Endothelial cell of umbilical vein (primary cell): ENCODE data around the gene MRGPRG. TPM values are rescaled to one million over a fixed set of nuclear protein-coding genes. Genes with fewer than 3 reads are reported as not detected.

Experiments
- BruUV-seq: library from RNA; stranded (reverse); fragments of 400-500 nt; replicated peaks from 2 replicates; lab custom pipeline; 2021; lab: Mats Ljungman, UMichigan
- CTCF ChIA-PET: fragments of 300-600, 350-600 bp; sonication (Branson Sonifier 250); formaldehyde crosslinking; loops from one replicate; lab custom pipeline; 2021; ENCODE audit warnings: antibody characterized with exemption, inconsistent platforms; lab: Charles Lee
- POLR2A ChIA-PET: fragments of 300-600, 350-600 bp; sonication (Branson Sonifier 250); formaldehyde crosslinking; loops from one replicate; lab custom pipeline; 2021; ENCODE audit warnings: antibody characterized with exemption, inconsistent platforms; lab: Charles Lee
- DNase-seq: peaks from one replicate; pipeline ENCODE4 v3.0.0-alpha.2; 2011; ENCODE audit warnings: low read depth, low spot score
- FAIRE-seq: peaks from 2 replicates; lab custom pipeline; 2011; peaks lifted over from hg19 to GRCh38; lab: Jason Lieb, UNC
- H2AFZ ChIP-seq: 2 replicates; pipeline ENCODE4 v1.6.0; 2012; ENCODE audit warnings: low read depth, low read length, control low read depth, inconsistent platforms
- H3K27ac ChIP-seq: 2 replicates; pipeline ENCODE4 v1.5.1; 2011; ENCODE audit warnings: low read depth, mild to moderate bottlenecking, control low read depth, low read length, moderate library complexity; ENCODE audit not compliant: insufficient read depth
- H3K27me3 ChIP-seq, 2 experiments: 2 replicates each; pipeline versions ENCODE4 v1.6.0 to v1.6.1; 2011; ENCODE audit warnings: low read length in 2 of 2, mixed read lengths in 1 of 2; ENCODE audit not compliant: control insufficient read depth in 2 of 2, insufficient read depth in 2 of 2
- H3K36me3 ChIP-seq, 2 experiments: 2 replicates in 1 of 2; 3 replicates in 1 of 2; pipeline ENCODE4 v1.5.1; 2011; ENCODE audit warnings: low read length in 2 of 2, mild to moderate bottlenecking in 1 of 2, moderate library complexity in 1 of 2; ENCODE audit not compliant: control insufficient read depth in 2 of 2, insufficient read depth in 2 of 2; ENCODE audit errors: extremely low read depth in 1 of 2
- H3K4me1 ChIP-seq: 3 replicates; pipeline ENCODE4 v1.5.1; 2011; ENCODE audit warnings: mild to moderate bottlenecking, low read length; ENCODE audit not compliant: control insufficient read depth, insufficient read depth; ENCODE audit errors: extremely low read depth
- H3K4me2 ChIP-seq: 2 replicates; pipeline ENCODE4 v1.6.1; 2011; ENCODE audit warnings: low read length, control low read depth, mixed read lengths; ENCODE audit not compliant: insufficient read depth
- H3K4me3 ChIP-seq, 3 experiments: fragments of 200-600 bp in 1 of 3; sonication (generic), shearing (Covaris generic) in 1 of 3; replicated peaks in 1 of 3; 2 replicates each; pipeline ENCODE4 v1.5.1; 2011 to 2016; ENCODE audit warnings: control low read depth in 3 of 3, low read length in 3 of 3, mild to moderate bottlenecking in 2 of 3, inconsistent platforms in 1 of 3, low read depth in 1 of 3, moderate library complexity in 1 of 3; ENCODE audit not compliant: insufficient read depth in 1 of 3
- H3K79me2 ChIP-seq: 2 replicates; pipeline ENCODE4 v1.6.0; 2012; ENCODE audit warnings: low read length, inconsistent platforms; ENCODE audit not compliant: control insufficient read depth, insufficient read depth
- H3K9ac ChIP-seq: replicated peaks from 2 replicates; pipeline ENCODE3; 2011; ENCODE audit warnings: low read length, control low read depth; ENCODE audit not compliant: insufficient read depth; ENCODE audit errors: extremely low read depth
- H3K9me1 ChIP-seq: replicated peaks from 3 replicates; pipeline ENCODE4 v1.6.0; 2011; ENCODE audit warnings: mild to moderate bottlenecking, low read length; ENCODE audit not compliant: control insufficient read depth, insufficient read depth; ENCODE audit errors: extremely low read depth
- H3K9me3 ChIP-seq: replicated peaks from 2 replicates; pipeline ENCODE4 v1.5.1; 2012; ENCODE audit warnings: low read length, inconsistent platforms; ENCODE audit not compliant: control insufficient read depth, insufficient read depth
- H4K20me1 ChIP-seq: replicated peaks from 2 replicates; pipeline ENCODE3; 2011; ENCODE audit warnings: mild to moderate bottlenecking, low read length; ENCODE audit not compliant: control insufficient read depth, insufficient read depth; ENCODE audit errors: extremely low read depth
- EZH2 ChIP-seq: IDR thresholded peaks from 2 replicates; pipeline ENCODE4 v1.6.1; 2012; ENCODE audit warnings: borderline replicate concordance, low read depth, mild to moderate bottlenecking, moderate library complexity, low read length, inconsistent platforms; ENCODE audit not compliant: severe bottlenecking
- FOS ChIP-seq: IDR thresholded peaks from 2 replicates; pipeline ENCODE4 v1.6.1; 2011; ENCODE audit warnings: mild to moderate bottlenecking, low read length, moderate library complexity, borderline replicate concordance; ENCODE audit not compliant: insufficient read depth
- GATA2 ChIP-seq: IDR thresholded peaks from 2 replicates; pipeline ENCODE4 v1.7.0; 2011; ENCODE audit warnings: low read depth, mild to moderate bottlenecking, moderate library complexity, mixed read lengths, low read length; ENCODE audit not compliant: insufficient read length, insufficient read depth
- JUN ChIP-seq: IDR thresholded peaks from 2 replicates; pipeline ENCODE4 v1.6.1; 2011; ENCODE audit warnings: borderline replicate concordance, low read depth; ENCODE audit not compliant: insufficient read length, insufficient read depth
- MYC ChIP-seq: IDR thresholded peaks from one replicate; pipeline ENCODE4 v1.6.1; 2011; ENCODE audit warnings: mild to moderate bottlenecking, low read depth, low read length
- POLR2A ChIP-seq: IDR thresholded peaks from 2 replicates; pipeline ENCODE4 v1.6.1; 2012; ENCODE audit warnings: low read depth, mild to moderate bottlenecking, control low read depth, low read length
- POLR2AphosphoS5 ChIP-seq: IDR thresholded peaks from 2 replicates; pipeline ENCODE4 v1.6.1; 2012; ENCODE audit warnings: low read depth, mild to moderate bottlenecking, control low read depth, low read length, moderate library complexity; ENCODE audit not compliant: insufficient read depth
- dilution Hi-C: fragments of 300-500 bp; cut with MboI; formaldehyde crosslinking; loops from one replicate; pipeline ENCODE4 v1.15.0; 2019; ENCODE audit warnings: low sequenced_read_pairs; ENCODE audit not compliant: extremely low pct_ligation_motif_present
- intact Hi-C: fragments of 100-400 bp; cut with micrococcal nuclease; formaldehyde crosslinking; loops from one replicate; pipeline ENCODE4 v1.10.0; 2022
- polyA plus RNA-seq, 4 experiments: library from polyadenylated mRNA; depleted of rRNA in 3 of 4; stranded (reverse) in 3 of 4; unstranded in 1 of 4; fragments of >200 nt; gene quantifications; 2 replicates each; pipeline versions ENCODE4 v1.2.1 to v1.2.3, GENCODE V29; 2011 to 2012; ENCODE audit warnings: missing spikeins in 1 of 4
- total RNA-seq: library from RNA; stranded (reverse); gene quantifications from 2 replicates; pipeline ENCODE4 v1.2.3, GENCODE V29; 2021
- TF ChIP-seq, protein P1 (sequence below), 2 donors: IDR thresholded peaks; 1 replicate in 1 of 2; 2 replicates in 1 of 2; pipeline ENCODE4 v1.5.1; 2011; ENCODE audit warnings: low read length in 2 of 2, mild to moderate bottlenecking in 2 of 2, moderate library complexity in 2 of 2, control low read depth in 1 of 2, inconsistent platforms in 1 of 2, low read depth in 1 of 2; ENCODE audit not compliant: insufficient read depth in 1 of 2; ENCODE audit errors: extremely low read depth in 1 of 2
- TF ChIP-seq, protein P2 (sequence below): IDR thresholded peaks from 2 replicates; pipeline ENCODE4 v1.6.1; 2011; ENCODE audit not compliant: insufficient read depth, insufficient read length

Gene MRGPRG
- total and polyA plus RNA-seq, 2 donors (not counting 3 experiments of a cell fraction or from before 2014, with no cell fraction given): not detected

DNA sequence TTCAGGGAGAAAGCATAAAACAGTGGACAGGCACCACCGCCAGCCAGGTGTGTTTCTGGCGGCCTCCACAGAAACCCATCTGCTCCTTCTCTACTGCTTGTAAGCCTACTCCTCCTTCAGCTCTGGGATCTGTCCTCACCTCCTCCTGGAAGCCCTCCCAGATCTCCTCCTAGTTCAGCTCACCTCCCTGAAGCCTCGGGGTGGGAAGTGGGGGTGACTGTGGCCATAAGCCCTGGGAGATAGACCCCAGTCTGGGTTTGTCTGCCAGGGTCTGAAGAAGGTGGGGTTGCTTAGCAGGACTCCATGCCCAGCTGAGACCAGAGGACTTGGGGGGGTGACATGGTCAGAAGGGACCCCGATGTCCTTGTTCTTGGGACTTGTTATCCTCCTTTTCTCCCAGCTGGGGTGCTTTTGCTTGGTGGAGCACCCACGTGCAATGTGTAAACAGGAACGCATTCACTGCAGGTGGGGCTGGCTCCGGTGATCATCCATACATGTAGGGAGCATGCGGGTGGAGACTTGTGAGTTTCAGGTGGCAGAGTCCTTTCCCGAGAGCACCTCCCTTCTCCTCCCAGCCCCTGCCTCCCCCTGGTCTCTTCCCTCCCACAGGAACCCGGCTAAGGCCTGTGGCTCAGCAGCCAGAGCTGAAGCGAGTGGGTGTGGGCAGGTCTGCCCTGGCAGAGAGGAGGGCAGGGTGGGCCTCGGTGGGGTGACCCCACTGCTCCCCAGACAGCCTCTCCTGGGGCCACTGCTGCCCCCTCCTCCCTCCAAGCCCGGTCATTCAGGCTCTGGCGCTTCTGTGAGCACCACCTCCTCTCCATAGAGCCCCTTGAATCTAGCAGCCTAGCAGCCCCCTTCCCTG is 25.9 kb downstream of the MRGPRG start:
- BruUV-seq: no TSS peak
- H3K4me3 ChIP-seq: no peak overlapping the region
- DNase-seq (no peak), FAIRE-seq (no peak)
- dilution Hi-C loops (no loop called here), intact Hi-C loops (no loop called here)
- H4K20me1 ChIP-seq: no peaks in the 10 kb centered on the region
- no peaks in the 10 kb centered on the region for H3K27me3 ChIP-seq
- H3K4me1 ChIP-seq: no peaks in the 10 kb centered on the region
- H3K27ac ChIP-seq: no peak overlapping the region
- no peaks in the 10 kb centered on the region for H3K9me1 ChIP-seq
- no peaks in the 10 kb centered on the region for H3K9me3 ChIP-seq
- no peak for TF ChIP-seq EZH2
- TF ChIP-seq POLR2AphosphoS5: no peak
- TF ChIP-seq FOS: no peak
- TF ChIP-seq GATA2: no peak
- TF ChIP-seq POLR2A: no peak
- TF ChIP-seq, protein P1, sequence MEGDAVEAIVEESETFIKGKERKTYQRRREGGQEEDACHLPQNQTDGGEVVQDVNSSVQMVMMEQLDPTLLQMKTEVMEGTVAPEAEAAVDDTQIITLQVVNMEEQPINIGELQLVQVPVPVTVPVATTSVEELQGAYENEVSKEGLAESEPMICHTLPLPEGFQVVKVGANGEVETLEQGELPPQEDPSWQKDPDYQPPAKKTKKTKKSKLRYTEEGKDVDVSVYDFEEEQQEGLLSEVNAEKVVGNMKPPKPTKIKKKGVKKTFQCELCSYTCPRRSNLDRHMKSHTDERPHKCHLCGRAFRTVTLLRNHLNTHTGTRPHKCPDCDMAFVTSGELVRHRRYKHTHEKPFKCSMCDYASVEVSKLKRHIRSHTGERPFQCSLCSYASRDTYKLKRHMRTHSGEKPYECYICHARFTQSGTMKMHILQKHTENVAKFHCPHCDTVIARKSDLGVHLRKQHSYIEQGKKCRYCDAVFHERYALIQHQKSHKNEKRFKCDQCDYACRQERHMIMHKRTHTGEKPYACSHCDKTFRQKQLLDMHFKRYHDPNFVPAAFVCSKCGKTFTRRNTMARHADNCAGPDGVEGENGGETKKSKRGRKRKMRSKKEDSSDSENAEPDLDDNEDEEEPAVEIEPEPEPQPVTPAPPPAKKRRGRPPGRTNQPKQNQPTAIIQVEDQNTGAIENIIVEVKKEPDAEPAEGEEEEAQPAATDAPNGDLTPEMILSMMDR (IDR thresholded peaks at IDR 0.05; ENCODE audit: extremely low read depth in 1 of 2, insufficient read depth in 1 of 2, low read depth in 1 of 2, low read length in 2 of 2): no peak
- TF ChIP-seq JUN: no peak
- no peak for TF ChIP-seq MYC
- TF ChIP-seq, protein P2, sequence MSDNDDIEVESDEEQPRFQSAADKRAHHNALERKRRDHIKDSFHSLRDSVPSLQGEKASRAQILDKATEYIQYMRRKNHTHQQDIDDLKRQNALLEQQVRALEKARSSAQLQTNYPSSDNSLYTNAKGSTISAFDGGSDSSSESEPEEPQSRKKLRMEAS: no peak
- CTCF ChIA-PET: interaction anchor here (1.3 to 2.0 kb wide), 2 partner anchors 16 to 23 kb away, joined by 4 read pairs; no protein-coding TSS in a partner anchor
- H3K9ac ChIP-seq: no peak overlapping the region
- no peak overlapping the region for H2AFZ ChIP-seq
- no peaks in the 10 kb centered on the region for H3K36me3 ChIP-seq
- POLR2A ChIA-PET: no interaction called here
- no peak overlapping the region for H3K4me2 ChIP-seq
- no peaks in the 10 kb centered on the region for H3K79me2 ChIP-seq
